Mesothelial cell of epicardium (in vitro differentiated cells): ENCODE data around the gene OR51F2. TPM values are rescaled to one million over a fixed set of nuclear protein-coding genes. Genes with fewer than 3 reads are reported as not detected.

Source experiments
- DNase-seq, 2 experiments: peaks; one replicate each; pipeline ENCODE4 v3.0.0; 2021; ENCODE audit warnings: low spot score in 2 of 2; ENCODE audit not compliant: unreplicated experiment in 2 of 2
- H3K27ac Mint-ChIP-seq: 2 replicates; pipeline ENCODE4 v1.8.0; 2021; ENCODE audit warnings: mixed read lengths
- H3K27me3 Mint-ChIP-seq: 2 replicates; pipeline ENCODE4 v1.8.0; 2021; ENCODE audit warnings: low read depth, mixed read lengths
- H3K36me3 Mint-ChIP-seq: 2 replicates; pipeline ENCODE4 v1.8.0; 2021; ENCODE audit warnings: mixed read lengths
- H3K4me1 Mint-ChIP-seq: 2 replicates; pipeline ENCODE4 v1.8.0; 2021; ENCODE audit warnings: mixed read lengths
- H3K4me3 Mint-ChIP-seq: 2 replicates; pipeline ENCODE4 v1.8.0; 2021; ENCODE audit warnings: mild to moderate bottlenecking, moderate library complexity, mixed read lengths
- H3K9me3 Mint-ChIP-seq: 2 replicates; pipeline ENCODE4 v1.8.0; 2021; ENCODE audit warnings: mixed read lengths
- CTCF ChIP-seq: fragments of 200-600 bp; sonication (generic); IDR thresholded peaks from one replicate; pipeline ENCODE4 v1.5.0; 2021; ENCODE audit warnings: antibody characterized with exemption; ENCODE audit not compliant: unreplicated experiment
- total RNA-seq: library from RNA; stranded (reverse); gene quantifications from 3 replicates; pipeline ENCODE4 v1.2.1, GENCODE V29; 2021

OR51F2 gene
- total RNA-seq, 1 donor from 2014 or later, result not detected

GRCh38 chr11:4808476-4808875, 12.6 kb upstream of the OR51F2 start:
- no peaks in the 10 kb centered on the region for H3K36me3 Mint-ChIP-seq
- TF ChIP-seq CTCF, result no peak
- H3K4me1 Mint-ChIP-seq, result no peaks in the 10 kb centered on the region
- no peaks in the 10 kb centered on the region for H3K9me3 Mint-ChIP-seq
- H3K27ac Mint-ChIP-seq, result no peak overlapping the region
- no peak for DNase-seq
- no peak overlapping the region for H3K4me3 Mint-ChIP-seq
- peaks cover 5% of the 10 kb centered on the region for H3K27me3 Mint-ChIP-seq

- no peak for TF ChIP-seq CTCF
- DNase-seq, result no peak
- Mint-ChIP-seq H3K4me1 (no peaks in the 10 kb centered on the region), H3K36me3 (no peaks in the 10 kb centered on the region), H3K4me3 (no peak overlapping the region), H3K9me3 (no peaks in the 10 kb centered on the region), H3K27ac (no peak overlapping the region), H3K27me3 (peaks cover 9% of the 10 kb centered on the region)
These were observed 11.9 kb upstream of the OR51F2 start for GRCh38 chr11:4809246-4809645.

- Mint-ChIP-seq H3K36me3 (no peaks in the 10 kb centered on the region), H3K27me3 (peaks cover 4% of the 10 kb centered on the region), H3K27ac (no peak overlapping the region), H3K9me3 (no peaks in the 10 kb centered on the region), H3K4me1 (no peaks in the 10 kb centered on the region), H3K4me3 (no peak overlapping the region)
- no peak for TF ChIP-seq CTCF
- DNase-seq, result no peak
These were observed 4.0 kb downstream of the OR51F2 start for GRCh38 chr11:4825132-4825531.

- no peaks in the 10 kb centered on the region for H3K4me1 Mint-ChIP-seq
- H3K36me3 Mint-ChIP-seq, result no peaks in the 10 kb centered on the region
- no peak overlapping the region for H3K27ac Mint-ChIP-seq
- H3K27me3 Mint-ChIP-seq, result peaks cover 2% of the 10 kb centered on the region
- H3K4me3 Mint-ChIP-seq, result no peak overlapping the region
- no peak for TF ChIP-seq CTCF
- H3K9me3 Mint-ChIP-seq, result no peaks in the 10 kb centered on the region
- no peak for DNase-seq
These were observed 5.3 kb downstream of the OR51F2 start for GRCh38 chr11:4826425-4826824.

GRCh38 chr11:4830346-4830745, 9.2 kb downstream of the OR51F2 start:
- H3K4me1 Mint-ChIP-seq, result no peaks in the 10 kb centered on the region
- H3K9me3 Mint-ChIP-seq, result no peaks in the 10 kb centered on the region
- H3K4me3 Mint-ChIP-seq, result no peak overlapping the region
- H3K27ac Mint-ChIP-seq, result no peak overlapping the region
- DNase-seq, result no peak
- TF ChIP-seq CTCF, result no peak
- no peaks in the 10 kb centered on the region for H3K27me3 Mint-ChIP-seq
- no peaks in the 10 kb centered on the region for H3K36me3 Mint-ChIP-seq

GRCh38 chr11:4830909-4831308, 9.8 kb downstream of the OR51F2 start:
- no peaks in the 10 kb centered on the region for H3K9me3 Mint-ChIP-seq
- DNase-seq, result no peak
- H3K36me3 Mint-ChIP-seq, result no peaks in the 10 kb centered on the region
- H3K4me1 Mint-ChIP-seq, result no peaks in the 10 kb centered on the region
- no peak overlapping the region for H3K27ac Mint-ChIP-seq
- no peaks in the 10 kb centered on the region for H3K27me3 Mint-ChIP-seq
- no peak for TF ChIP-seq CTCF
- no peak overlapping the region for H3K4me3 Mint-ChIP-seq
